Femur (tissue), 1 donor: Measurements from ENCODE around the gene SLC39A2.

Experiments used
- DNase-seq: peaks from one replicate; pipeline ENCODE4 v3.0.0-alpha.2; 2017

SLC39A2 gene

GRCh38 chr14:21049271-21049673, 50.2 kb downstream of the SLC39A2 start:
- no peak for DNase-seq

DNA sequence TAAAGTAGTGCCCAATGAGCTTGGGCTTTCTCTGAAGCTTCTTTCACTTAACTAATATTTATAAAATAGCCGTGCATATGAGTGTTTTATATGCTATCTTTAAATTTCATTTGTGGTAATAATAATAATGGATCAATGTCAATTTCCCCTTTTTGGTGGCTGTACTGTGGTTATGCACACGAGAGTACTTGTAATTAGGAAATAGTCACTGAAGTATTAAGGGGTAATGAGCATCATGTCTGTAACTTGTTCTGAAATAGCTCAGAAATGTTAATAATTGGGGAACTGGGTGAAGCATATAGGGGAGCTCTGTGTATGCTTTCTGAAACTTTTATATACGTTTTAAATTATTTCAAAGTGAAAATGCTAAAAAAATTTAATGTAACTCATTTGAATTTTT, 51.5 kb downstream of the SLC39A2 start:
- DNase-seq, result no peak
